HT-29 (cell line): ENCODE data around the gene ADCY2. TPM values are rescaled to one million over a fixed set of nuclear protein-coding genes. Genes with fewer than 3 reads are reported as not detected.

ENCODE experiments used
- DNase-seq: peaks from one replicate; pipeline ENCODE4 v3.0.0-alpha.2; 2015; ENCODE audit warnings: low spot score
- total RNA-seq: library from RNA; depleted of rRNA; stranded (reverse); fragments of >200 nt; shearing (Covaris generic); gene quantifications from 2 replicates; pipeline ENCODE4 v1.2.3, GENCODE V29; 2014

ADCY2 gene
- total RNA-seq, 1 experiment from 2014 or later: not detected

DNA sequence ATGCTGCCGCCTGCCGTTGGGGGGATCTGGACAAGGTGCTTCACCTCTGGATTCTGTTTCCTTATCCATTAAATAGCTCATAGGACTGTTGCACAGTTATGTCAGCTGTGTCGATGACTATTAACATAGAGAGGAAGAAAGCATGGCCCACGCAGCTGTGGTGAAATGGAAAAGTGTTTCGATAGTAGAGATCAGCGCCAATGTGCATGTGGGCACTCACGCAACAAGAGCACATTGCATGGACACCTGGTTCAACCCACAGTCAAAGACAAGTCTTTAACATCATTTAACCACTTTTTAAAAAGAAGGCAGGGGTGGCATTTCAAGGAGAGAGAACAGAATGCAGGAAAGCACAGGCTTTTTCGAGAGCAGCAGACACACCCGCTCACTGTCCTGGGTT is 107.6 kb downstream of the ADCY2 start:
- DNase-seq: no peak

DNA sequence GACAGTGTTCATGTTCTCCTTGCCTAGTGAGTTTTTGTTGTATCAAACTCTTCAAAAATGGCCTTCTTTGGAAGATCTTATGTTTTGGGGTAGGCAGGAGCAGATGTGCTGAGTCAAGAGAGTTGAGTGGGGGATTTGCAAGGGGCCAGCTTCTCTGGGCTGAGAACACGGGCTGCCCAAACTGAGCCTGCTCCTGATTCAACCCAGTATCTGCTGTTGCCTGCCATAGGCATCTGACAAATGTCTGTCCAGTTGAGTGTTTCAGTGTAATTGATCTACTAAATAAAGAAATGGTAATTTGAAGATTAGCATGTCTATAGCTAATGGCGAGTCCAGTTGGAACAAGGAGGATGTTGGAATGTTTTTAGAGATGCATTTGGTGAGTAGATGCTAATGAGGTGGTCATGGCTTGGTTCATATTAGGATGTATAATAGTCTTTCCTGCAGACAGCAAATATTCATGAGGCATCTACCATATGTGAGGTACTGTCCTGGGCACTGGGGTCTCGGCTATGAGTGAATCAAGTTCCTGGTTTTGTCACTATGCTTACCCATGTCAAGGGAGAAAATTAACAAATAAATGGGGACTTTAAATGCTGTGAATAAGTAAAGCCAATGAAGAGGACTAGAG is 119.5 kb downstream of the ADCY2 start:
- DNase-seq: no peak

DNA sequence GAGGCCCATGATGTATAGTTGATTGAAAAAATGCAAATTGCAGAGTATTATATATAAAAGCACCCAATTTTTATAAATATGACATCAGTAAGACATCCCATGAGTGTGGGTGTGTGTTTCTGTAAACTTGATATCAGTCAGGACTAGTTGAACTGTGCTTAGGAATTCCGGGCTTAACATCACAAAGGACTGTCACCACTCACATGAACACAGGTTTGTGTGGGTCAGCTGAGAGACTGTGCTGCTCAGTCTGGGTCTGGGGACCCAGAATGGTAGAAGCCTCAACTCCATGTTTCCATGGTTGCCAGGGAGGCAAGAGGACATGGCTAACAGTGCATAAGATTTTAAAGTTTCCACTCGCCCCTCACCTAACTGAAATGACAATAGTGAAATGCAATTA is 120.3 kb downstream of the ADCY2 start:
- no peak for DNase-seq

DNA sequence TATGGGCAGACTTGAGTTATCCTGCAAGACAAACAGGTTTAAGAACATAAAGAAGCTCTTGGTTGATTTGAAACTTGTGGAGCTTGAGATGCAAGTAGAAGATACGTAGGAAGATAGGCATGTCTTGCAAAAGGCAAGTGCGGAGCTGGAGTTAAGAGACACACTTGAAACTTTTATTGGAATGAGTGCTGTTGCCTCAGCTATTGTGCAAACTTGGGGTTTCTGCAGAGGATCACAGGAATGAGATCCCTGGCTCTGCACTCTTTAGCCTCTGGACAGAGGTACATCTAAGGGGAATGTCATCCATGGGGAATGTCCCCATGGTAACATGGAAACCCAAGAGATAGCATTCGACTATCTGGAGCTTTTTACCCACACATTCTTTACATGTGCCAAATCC is 121.1 kb downstream of the ADCY2 start:
- no peak for DNase-seq

DNA sequence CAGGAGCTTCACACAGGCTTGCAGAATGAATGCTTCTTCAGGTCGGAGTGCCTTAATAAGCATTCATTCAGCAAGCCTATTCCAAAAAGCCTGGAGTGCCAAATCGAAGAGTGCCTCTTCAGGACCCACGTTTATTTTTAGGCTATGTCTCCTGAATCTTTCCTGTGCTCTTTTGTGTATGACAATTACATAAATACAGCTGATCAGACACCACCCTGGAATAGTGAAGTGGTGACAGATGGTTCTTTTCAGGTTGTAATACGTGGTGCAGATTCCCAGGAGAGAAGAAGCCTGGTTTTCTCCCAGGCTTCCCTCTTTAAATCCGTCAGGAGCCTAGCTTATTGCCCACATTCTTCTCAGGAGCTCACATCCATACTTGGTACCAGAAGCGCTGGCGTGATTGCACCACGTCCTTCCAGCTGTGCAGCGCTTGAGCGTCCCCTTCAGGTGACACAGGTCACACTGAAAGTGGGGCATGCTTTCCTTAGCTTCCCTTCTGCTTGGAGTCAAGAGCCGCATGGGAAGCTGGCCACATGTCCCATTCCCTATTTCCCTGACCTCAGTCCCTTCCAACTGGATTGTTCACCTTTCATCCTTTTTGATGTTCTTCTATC is 123.1 kb downstream of the ADCY2 start:
- DNase-seq: peak; percentile 7

DNA sequence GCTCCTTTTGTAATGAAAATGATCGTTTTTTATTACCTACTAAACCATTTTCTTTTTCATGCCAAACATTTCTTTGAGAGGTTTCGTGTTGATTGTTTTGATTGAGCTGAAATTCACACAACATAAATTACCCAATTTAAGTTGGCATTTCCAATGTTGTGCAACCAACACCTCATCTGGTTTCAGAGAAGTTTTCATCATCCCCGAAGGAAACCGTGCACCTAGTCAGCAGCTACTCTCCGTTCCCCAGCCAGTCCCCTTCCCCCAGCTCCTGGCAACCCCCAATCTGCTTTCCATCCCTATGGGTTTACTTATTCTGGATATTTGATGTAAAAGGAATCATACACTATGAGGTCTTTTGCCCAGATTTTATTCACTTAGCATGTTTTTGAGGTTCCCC is 123.6 kb downstream of the ADCY2 start:
- DNase-seq: no peak

DNA sequence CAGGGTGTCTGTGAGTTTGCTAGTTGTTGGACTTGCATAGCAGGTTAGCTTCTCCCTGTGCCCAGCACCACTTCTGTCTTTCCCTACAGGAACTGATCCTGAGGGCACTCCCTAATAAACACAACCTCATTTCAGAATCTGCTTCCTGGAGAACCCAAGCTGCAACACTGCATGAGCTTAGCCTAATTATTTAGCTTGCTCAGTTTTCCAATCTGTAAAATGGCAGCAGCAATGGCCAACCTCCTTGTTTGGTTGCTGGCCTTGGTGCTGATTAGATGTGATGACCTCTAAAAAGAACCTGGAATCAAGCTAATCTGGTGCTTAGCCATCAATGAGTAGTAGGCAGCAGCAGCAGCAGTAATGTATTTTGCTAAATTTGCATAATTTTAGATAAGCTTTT is 133.9 kb downstream of the ADCY2 start:
- no peak for DNase-seq

DNA sequence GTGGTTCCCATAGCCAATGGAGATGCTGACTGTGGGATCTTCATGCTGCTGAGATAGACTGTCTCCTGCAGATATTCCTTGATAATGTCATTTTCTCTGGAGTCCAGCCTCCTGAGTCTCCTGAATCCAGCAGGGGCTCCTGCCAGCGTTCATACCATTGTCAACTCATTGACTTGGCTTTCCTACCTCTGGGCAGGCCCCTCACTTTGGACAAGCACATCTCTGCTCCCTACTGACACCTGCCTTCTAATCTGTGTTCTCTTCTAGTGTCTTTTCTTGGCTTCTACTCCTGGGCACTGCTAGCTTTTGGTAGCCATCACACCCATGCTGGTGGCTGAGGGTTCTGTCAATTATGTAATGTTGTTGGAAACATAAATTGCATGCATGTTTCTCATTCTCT is 138.0 kb downstream of the ADCY2 start:
- DNase-seq: no peak

DNA sequence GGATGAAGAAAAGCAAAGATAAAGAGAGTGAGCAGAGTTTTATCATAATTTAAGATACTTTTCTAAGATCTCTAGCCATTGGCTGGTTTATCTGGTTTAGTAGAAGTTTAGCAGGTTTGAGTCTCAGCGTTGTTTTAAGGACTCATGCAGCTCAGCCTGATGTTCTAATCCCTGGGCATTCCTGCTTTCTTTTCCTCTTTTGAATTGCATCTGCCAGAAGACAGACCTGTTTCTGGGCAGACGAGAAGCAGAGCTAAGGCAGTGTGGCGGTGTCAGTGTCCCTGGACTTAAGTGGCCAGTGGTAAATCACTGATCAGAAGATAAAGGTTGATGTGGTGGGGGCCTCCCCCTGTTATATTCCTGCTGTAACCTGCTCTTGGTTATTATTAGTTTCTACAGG is 138.6 kb downstream of the ADCY2 start:
- no peak for DNase-seq

DNA sequence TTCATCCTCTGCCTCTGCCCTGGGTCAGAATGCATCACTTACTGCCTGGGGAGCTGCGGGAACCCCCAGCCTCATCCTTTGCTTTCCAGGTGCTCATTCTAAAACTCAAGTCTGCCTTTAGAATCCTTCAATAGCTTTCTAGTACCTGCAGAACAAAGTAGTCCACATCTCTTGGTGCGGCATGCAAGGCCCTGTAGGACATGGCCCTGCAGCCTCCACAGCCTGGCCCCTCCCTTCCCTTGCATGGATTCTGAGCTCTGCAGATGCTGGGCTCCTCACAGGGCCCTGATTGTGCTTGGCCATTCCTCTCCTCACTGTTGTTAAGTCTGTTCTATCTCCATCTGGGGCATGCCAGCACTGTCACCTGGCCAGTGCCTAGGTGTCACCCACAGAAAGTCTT is 141.6 kb downstream of the ADCY2 start:
- DNase-seq: no peak

DNA sequence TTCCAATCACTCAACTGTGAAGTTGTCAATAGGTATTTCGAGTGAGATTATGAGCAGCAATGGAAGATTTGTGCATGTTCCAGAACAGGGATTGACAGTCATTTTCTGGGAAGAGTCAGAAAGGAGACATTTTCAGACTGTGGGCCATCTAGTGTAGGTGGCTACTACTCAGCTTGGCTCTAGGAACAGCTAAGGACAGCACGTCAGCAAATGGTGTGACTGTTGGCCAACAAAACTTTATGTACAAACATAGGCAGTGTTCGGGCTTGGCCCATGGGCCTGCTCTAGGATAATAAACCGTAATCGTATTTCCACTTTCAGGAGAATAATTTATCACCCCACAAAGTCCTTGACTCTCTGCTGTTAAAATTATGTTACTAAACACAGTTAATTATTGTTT is 143.6 kb downstream of the ADCY2 start:
- no peak for DNase-seq

DNA sequence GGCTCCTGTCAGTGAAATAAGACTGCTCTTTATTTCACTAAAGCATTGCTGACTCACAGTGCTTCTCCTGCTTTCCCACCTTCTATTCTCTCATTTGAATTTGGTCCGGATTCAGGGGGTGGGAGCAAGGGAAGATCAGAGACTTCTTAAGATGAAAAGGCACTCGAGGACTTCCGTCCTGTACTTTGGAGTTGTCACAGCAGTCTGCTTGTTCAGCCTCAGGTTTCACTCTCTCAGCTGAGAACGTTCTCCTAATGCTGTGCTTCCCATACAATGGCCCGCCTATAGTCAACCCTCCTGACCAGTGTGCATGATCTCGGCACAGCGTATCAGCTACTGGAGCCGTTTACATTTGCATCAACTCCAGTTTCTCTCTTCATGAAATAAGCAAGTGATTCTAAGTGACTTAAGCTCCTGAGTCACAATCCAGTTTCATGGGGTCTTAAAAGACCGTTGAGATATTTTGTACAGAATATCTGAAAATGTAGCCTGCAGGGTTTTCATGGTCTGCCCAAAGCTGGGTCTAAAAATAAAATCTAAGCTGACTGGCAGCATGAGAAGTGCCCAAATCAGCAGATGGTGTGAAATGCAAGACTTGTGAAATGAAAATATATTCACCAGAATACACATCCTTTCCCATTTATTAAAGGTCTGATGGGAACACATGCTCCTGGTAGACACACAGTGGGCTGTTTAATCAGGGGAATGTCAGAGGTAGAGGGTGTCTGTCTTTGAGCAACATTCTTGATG is 145.0 kb downstream of the ADCY2 start:
- DNase-seq: no peak

DNA sequence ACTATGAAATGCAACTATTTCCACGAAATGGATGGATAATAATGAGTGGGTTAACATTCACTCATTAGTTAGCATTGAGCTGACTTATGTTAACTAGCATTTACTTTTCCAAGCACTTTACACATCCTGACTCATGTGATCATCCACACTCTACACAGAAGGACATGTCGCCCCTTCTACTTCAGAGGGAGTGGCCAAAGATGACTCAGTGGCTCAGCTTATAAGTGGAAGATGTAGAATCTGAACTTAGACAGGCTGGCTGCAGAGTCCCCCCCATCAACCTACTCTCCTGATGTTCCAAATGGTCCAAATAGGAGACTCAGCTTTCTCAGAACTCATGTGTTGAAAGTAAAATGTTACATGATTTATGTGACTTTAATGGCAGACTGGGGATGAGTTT is 146.0 kb downstream of the ADCY2 start:
- no peak for DNase-seq

DNA sequence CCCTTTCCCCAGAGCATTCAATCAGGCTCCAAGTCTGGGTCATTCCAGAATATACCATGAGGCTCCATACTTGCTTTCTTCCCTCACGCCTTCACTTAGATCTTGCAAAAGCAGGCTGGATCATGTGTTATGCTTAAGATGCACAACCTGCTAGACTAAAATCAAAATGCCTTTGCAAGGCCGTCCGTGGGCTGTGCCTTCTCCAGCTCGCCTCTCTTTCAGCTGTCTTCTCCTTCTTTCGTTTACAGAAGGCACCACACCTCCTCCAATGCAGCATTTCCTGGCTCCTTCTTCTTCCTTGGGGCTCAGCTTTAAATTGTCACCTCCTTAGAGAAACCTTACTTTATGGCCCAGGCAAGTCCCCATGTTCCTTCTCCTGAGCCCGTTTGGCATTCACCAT is 150.6 kb downstream of the ADCY2 start:
- DNase-seq: no peak

DNA sequence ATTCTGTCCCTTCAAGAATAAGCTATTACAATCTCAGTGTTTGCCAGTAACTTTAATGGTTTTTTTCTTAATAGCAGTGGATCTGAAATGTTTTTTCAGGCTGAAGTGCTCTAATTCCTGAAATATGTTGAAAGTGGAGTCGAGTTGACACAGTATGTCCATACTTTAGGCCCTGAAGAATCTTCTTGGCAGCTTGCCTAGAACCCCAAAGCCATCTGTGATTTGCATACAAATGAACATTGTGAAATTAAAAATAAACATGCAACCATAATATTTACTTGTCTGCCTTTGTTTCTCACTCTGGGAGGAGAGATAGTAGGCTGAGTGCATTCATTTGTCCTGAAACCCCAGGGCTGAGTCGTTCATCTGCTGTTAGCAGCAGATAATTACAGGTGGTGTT is 152.7 kb downstream of the ADCY2 start:
- DNase-seq: no peak

DNA sequence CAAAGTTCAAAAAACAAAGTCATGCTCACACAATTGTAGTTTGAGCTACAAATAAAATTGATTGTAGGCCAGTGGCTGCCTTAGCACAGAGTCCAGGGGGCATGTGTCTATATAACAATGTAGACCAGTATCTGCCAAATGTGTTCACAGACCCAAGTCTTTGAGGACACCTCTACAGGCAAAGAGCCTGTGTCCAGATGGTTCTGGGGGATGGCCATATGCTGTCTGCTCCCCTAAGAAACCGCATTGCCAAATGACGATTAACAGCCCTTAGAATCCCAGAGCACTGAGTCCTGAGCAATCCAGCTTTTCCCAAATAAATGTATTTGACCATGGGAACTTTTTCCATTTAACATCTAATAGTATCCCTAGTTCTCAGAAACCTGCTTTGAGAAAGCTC is 169.6 kb downstream of the ADCY2 start:
- DNase-seq: no peak

DNA sequence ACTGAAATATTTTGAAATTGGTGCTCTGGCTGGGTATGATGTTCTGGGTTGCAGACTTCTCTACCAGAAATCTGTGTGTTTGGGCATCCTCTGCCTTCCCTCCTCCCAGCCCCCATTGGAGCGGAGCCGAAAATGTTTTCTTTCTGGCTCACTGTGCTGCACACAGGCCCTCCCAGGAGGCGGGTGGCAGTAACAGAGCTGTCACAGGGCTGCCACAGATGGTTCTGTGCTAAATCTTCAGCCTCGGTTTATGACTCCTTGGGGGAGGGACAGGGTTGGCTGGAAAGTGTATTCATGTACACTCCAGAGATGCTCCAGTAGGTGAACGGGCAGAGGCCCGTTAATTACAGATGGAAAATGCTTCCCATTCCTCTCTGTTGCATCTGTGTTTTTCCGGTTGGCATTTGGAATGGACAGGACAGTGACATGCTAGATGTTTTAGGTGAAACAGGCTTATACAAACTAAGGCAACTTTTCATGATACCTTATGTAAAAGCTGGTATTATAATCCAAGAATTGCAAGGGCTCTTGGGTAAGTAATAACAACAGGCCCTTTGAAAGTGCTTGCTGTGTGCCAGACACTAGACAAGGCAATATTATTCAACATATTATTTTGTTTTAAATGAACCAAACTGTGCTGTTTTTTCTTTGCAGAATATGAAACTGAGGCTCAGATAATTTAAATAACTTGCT is 180.2 kb downstream of the ADCY2 start:
- no peak for DNase-seq

DNA sequence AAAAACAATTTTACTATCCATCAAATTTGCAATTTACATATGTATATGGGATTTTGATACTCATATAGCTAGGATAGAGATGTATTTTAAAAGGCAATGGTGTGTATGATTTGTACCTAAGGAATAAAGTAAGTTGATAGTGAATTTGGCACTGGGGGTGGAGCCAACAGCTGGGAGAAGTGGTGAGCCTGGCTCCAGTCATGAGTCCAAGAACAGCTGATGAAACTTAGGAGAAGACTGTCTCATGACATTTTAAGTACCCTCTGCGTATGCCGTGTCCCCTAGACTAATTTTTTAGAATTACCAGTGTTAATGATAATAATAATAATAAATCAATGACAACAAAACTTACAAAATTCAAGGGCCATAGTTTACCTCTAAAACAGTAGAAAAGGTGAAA is 181.4 kb downstream of the ADCY2 start:
- DNase-seq: no peak

DNA sequence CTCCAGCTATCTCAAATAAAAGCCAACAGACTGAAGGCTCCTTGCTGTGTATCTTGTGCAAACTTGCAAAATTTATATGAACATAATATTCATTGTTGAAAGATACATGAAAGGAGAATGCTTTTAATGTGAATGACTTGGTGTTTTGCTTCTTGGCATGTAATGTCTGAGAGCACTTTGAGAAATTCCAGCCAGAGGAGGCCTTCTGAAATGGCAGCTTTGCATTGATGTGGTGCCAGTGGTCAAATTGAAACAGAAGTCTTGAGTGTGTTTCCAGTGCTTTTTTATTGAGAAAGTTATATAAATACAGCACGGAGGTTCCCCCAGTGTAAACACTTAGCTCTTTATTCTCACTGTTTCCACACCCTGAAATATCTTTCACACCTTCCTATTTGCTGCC is 182.1 kb downstream of the ADCY2 start:
- DNase-seq: no peak

DNA sequence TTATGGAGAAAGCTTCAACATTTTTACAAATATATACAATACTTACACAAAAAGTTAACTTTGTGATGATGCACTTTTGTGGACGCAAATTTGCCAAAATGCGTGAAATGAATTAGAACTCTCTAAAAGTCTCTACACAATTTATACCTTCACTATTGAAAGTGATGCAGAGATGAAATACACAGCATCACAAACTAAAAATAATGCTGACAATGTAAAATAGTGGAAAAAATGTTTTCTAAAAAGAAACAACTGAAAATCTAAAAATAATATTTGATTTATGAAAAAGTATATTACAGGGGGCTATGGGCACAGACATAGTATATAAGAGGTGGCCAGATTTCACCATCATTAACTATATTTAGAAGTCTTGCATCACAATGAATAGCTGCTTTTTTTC is 188.8 kb downstream of the ADCY2 start:
- no peak for DNase-seq

DNA sequence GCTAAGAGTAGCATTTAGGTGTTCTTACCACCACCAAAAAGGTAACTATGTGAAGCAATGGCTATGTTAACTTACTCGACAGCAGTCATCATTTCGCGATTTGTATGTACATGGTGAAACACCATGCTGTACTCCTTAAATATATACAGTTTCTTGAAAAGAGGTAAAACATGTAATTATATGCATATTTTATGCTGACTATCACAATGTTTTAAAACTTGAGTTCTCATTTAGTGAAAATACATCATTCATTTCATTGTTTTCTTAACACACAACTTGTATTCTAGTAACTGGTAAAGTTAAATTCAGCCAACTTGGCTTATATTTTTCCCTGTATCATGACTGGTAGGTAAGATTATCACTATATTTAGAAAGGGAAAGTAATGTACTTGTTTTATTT is 189.9 kb downstream of the ADCY2 start:
- no peak for DNase-seq

DNA sequence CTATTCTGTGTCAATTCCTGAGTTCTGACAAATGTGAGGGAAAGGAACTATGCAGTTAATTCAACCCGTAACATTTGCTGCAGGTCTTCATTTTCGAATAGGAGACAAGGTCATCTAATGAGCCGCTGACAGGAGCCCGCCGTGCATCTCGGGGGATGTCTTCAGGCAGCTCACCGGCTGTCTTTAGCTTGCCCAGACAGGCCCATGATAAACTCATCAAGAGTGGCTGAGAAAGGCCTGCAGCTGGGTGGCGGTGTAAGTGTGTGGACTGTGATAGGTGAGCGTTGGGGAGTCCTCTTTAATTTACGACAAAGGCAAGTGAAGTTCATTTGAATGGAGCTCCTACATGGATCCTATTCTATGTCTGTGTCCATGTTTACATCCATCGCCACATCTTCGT is 190.5 kb downstream of the ADCY2 start:
- DNase-seq: no peak

DNA sequence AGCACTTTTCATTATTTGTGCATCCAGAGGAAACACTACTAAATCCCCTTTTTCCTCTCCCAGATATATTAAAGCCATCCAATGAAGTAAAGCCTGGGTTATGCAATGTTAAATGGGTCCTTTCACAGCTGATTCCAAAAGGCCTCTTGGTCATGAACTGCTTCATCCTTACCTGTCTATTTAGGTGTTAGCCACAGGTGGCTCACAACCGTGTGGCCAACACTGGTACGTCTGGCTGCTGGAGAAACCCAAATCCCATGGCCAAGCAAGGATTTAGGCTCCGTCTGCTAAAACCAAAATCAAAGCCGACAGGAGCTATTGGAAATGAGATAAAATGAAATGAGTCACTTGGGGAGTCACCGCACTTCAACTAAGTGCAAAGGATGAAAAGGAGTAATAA is 193.9 kb downstream of the ADCY2 start:
- no peak for DNase-seq
